ENCODE results near the gene HAUS3. TPM values are rescaled to one million over a fixed set of nuclear protein-coding genes. Genes with fewer than 3 reads are reported as not detected.

The HAUS3 gene
- total RNA-seq (10 to 100 TPM in 1 of 2 donors, 1 to 10 TPM in 1; 7.1 to 13.9 TPM), polyA plus RNA-seq (1 to 10 TPM; 2.3 to 3.4 TPM)

GRCh38 chr4:2241410-2242353, at the start of gene HAUS3, which contains the start of gene POLN:
TSS of gene HAUS3 (minus strand) at chr4:2242121. CDS start at chr4:2240946, 1,175 bp downstream.
TSS of gene POLN (minus strand) at chr4:2242121. CDS start at chr4:2229231, 12,890 bp downstream.
- Histone ChIP-seq H3K27ac (ENCODE audit: low read depth in 1 of 2, low read length in 2 of 2) (peak within 1 kb of the TSS; percentile 65 to 67), H3K9ac (ENCODE audit: low read depth in 1 of 2, low read length in 2 of 2) (peak within 1 kb of the TSS; percentile 75 to 86), H3K36me3 (ENCODE audit: control insufficient read depth in 4 of 4, insufficient read depth in 3 of 4, low read depth in 1 of 4, low read length in 3 of 4) (no peaks in the 10 kb centered on the region), H3K9me3 (ENCODE audit: control insufficient read depth in 4 of 4, low read length in 3 of 4) (no peaks in the 10 kb centered on the region), H3K4me1 (ENCODE audit: control insufficient read depth in 4 of 4, insufficient read depth in 4 of 4, low read length in 3 of 4) (peaks cover 4 to 26% (median 22%) of the 10 kb centered on the region in 4 donors), H3K27me3 (ENCODE audit: control insufficient read depth in 4 of 4, insufficient read depth in 4 of 4, low read length in 3 of 4) (no peaks in the 10 kb centered on the region), H3K4me3 (ENCODE audit: low read depth in 1 of 3, low read length in 3 of 3) (peak within 1 kb of the TSS; percentile 84 to 94 (median 93))
- TF ChIP-seq RAD21 (IDR thresholded peaks at IDR 0.05) = peak; percentile 19 to 42
- TF ChIP-seq ZBTB33 (IDR thresholded peaks at IDR 0.05) = no peak
- no peak for TF ChIP-seq HNF4A (conservative IDR thresholded peaks at IDR 0.05)
- no peak for TF ChIP-seq NR2F2 (IDR thresholded peaks at IDR 0.05)
- peak; percentile 1 for TF ChIP-seq CTCF (IDR thresholded peaks at IDR 0.05; ENCODE audit: low read depth, low read length, missing input control)
- TF ChIP-seq YY1 (IDR thresholded peaks at IDR 0.05) = peak; percentile 37
- TF ChIP-seq FOXA1 (IDR thresholded peaks at IDR 0.05) = peak; percentile 30
- TF ChIP-seq ATF3 (IDR thresholded peaks at IDR 0.05) = no peak
- TF ChIP-seq EGR1 (IDR thresholded peaks at IDR 0.05; ENCODE audit: low read depth in 2 of 2) = no peak
- peak; percentile 59 for TF ChIP-seq SP1 (IDR thresholded peaks at IDR 0.05)
- peak in 1 of 2 donors; percentile 67 for TF ChIP-seq GABPA (IDR thresholded peaks at IDR 0.05 in 1 of 2, conservative IDR thresholded peaks at IDR 0.05 in 1 of 2)
- TF ChIP-seq TAF1 (conservative IDR thresholded peaks at IDR 0.05) = no peak
- peak; percentile 41 for TF ChIP-seq REST (IDR thresholded peaks at IDR 0.05)
- WGBS = under 1% methylated on average over 88 of the region's 88 CpGs
- peak; percentile 99 for DNase-seq (ENCODE audit: low spot score)

All from liver (tissue), 9 donors.